HG03558 (cell line): ENCODE measurements around the gene TTLL13.

ENCODE experiments used
- ATAC-seq: cut with Tn5 transposase; IDR thresholded peaks from one replicate; pipeline ENCODE4 v1.9.1; 2021; ENCODE audit warnings: moderate number of reproducible peaks; ENCODE audit not compliant: unreplicated experiment; ENCODE audit errors: extremely low read depth

Gene TTLL13

DNA sequence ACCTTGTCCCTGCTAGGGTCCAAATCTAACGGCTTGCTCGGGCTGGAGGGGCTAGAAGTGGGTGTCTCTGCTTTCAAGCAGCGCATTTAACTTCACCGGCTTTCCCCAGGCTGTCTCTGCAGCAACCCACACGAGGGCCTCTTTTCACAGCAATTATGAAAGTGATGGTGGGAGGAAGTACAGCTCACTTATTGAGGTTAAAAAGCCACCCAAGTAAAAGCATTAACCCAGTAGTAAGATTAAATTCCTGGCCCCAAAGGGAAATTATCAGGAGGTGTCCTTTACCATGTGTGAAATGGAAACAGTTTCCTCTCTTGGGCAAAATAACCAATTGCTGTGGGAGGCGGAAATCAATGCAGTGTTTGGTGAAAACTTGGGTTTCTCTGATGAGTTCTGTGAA is 57.2 kb downstream of the TTLL13 start:
- no peak for ATAC-seq

DNA sequence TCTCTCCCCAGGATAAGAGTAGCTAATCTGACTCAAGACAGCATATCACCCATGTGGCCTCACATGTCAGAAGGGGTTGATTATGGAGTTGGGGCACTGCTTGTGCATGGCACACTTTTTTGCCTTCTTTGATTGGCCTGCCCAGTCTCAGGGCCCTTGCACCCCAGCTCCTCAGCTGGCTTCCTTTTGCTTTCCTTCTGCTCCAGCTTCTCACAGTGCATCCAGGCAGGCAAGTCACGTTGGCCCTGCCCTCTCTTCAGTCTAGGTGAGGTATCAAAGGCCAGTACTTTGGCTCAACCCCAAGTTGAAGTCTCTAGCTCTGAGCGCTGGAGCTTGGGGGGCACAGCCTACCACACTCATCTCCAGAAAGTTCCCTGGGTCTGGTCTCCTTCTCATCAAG is 58.3 kb downstream of the TTLL13 start:
- no peak for ATAC-seq

DNA sequence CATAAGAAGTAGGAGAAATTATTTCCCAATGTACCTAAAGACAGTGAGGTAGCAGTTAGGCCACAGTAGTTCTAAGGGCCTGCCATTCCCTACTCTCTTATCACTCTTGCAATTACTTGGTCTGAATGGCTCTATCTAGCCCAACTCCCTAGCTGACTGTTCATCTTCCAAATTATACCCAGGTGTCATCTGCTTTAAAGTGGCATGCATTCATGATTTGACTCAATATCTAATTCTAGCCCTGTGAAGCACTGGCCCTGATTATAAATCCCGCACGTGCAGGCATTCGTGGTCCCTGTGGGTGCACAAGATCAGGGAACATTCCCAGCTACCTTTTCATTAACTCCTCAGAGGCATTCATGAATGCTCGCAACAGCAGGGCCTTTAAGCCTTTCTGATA is 59.7 kb downstream of the TTLL13 start:
- ATAC-seq, result no peak
